Mesothelial cell of epicardium (in vitro differentiated cells): ENCODE results near the gene ZNF79. TPM values are rescaled to one million over a fixed set of nuclear protein-coding genes. Genes with fewer than 3 reads are reported as not detected.

Experiments
- DNase-seq, 2 experiments: peaks; one replicate each; pipeline ENCODE4 v3.0.0; 2021; ENCODE audit warnings: low spot score in 2 of 2; ENCODE audit not compliant: unreplicated experiment in 2 of 2
- H3K27ac Mint-ChIP-seq: 2 replicates; pipeline ENCODE4 v1.8.0; 2021; ENCODE audit warnings: mixed read lengths
- H3K27me3 Mint-ChIP-seq: 2 replicates; pipeline ENCODE4 v1.8.0; 2021; ENCODE audit warnings: low read depth, mixed read lengths
- H3K36me3 Mint-ChIP-seq: 2 replicates; pipeline ENCODE4 v1.8.0; 2021; ENCODE audit warnings: mixed read lengths
- H3K4me1 Mint-ChIP-seq: 2 replicates; pipeline ENCODE4 v1.8.0; 2021; ENCODE audit warnings: mixed read lengths
- H3K4me3 Mint-ChIP-seq: 2 replicates; pipeline ENCODE4 v1.8.0; 2021; ENCODE audit warnings: mild to moderate bottlenecking, moderate library complexity, mixed read lengths
- H3K9me3 Mint-ChIP-seq: 2 replicates; pipeline ENCODE4 v1.8.0; 2021; ENCODE audit warnings: mixed read lengths
- CTCF ChIP-seq: fragments of 200-600 bp; sonication (generic); IDR thresholded peaks from one replicate; pipeline ENCODE4 v1.5.0; 2021; ENCODE audit warnings: antibody characterized with exemption; ENCODE audit not compliant: unreplicated experiment
- total RNA-seq: library from RNA; stranded (reverse); gene quantifications from 3 replicates; pipeline ENCODE4 v1.2.1, GENCODE V29; 2021

ZNF79 gene
- total RNA-seq, 1 donor from 2014 or later = 11.0 TPM

GRCh38 chr9:127399736-127400269, 24.4 kb upstream of the ZNF79 start:
- no peak overlapping the region for H3K27ac Mint-ChIP-seq
- no peaks in the 10 kb centered on the region for H3K27me3 Mint-ChIP-seq
- no peaks in the 10 kb centered on the region for H3K9me3 Mint-ChIP-seq
- peaks cover 14% of the 10 kb centered on the region for H3K4me1 Mint-ChIP-seq
- no peak for DNase-seq
- H3K4me3 Mint-ChIP-seq = no peak overlapping the region
- no peak for TF ChIP-seq CTCF
- no peaks in the 10 kb centered on the region for H3K36me3 Mint-ChIP-seq

GRCh38 chr9:127402401-127403090, 21.6 kb upstream of the ZNF79 start:
- Mint-ChIP-seq H3K36me3 (peaks cover 3% of the 10 kb centered on the region), H3K27ac (no peak overlapping the region), H3K4me3 (no peak overlapping the region), H3K9me3 (no peaks in the 10 kb centered on the region), H3K27me3 (no peaks in the 10 kb centered on the region), H3K4me1 (peaks cover 7% of the 10 kb centered on the region)
- TF ChIP-seq CTCF = no peak
- DNase-seq = no peak

GRCh38 chr9:127403507-127404192, 20.5 kb upstream of the ZNF79 start:
- Mint-ChIP-seq H3K4me3 (no peak overlapping the region), H3K9me3 (no peaks in the 10 kb centered on the region), H3K27ac (no peak overlapping the region), H3K27me3 (no peaks in the 10 kb centered on the region), H3K36me3 (peaks cover 5% of the 10 kb centered on the region), H3K4me1 (peaks cover under 1% of the 10 kb centered on the region)
- no peak for DNase-seq
- no peak for TF ChIP-seq CTCF

- H3K9me3 Mint-ChIP-seq = no peaks in the 10 kb centered on the region
- no peak overlapping the region for H3K27ac Mint-ChIP-seq
- TF ChIP-seq CTCF = no peak
- peaks cover 5% of the 10 kb centered on the region for H3K36me3 Mint-ChIP-seq
- no peaks in the 10 kb centered on the region for H3K27me3 Mint-ChIP-seq
- H3K4me3 Mint-ChIP-seq = no peak overlapping the region
- no peaks in the 10 kb centered on the region for H3K4me1 Mint-ChIP-seq
- DNase-seq = no peak
Observed at GRCh38 chr9:127404631-127405030, 19.6 kb upstream of the ZNF79 start.

- Mint-ChIP-seq H3K4me1 (no peaks in the 10 kb centered on the region), H3K27ac (no peak overlapping the region), H3K9me3 (no peaks in the 10 kb centered on the region), H3K27me3 (no peaks in the 10 kb centered on the region), H3K4me3 (no peak overlapping the region), H3K36me3 (peaks cover 5% of the 10 kb centered on the region)
- TF ChIP-seq CTCF = no peak
- no peak for DNase-seq
Observed at GRCh38 chr9:127405344-127406125, 18.6 kb upstream of the ZNF79 start.
